ENCODE measurements around the gene MSRB3. TPM values are rescaled to one million over a fixed set of nuclear protein-coding genes. Genes with fewer than 3 reads are reported as not detected.

MSRB3 gene
- polyA plus RNA-seq, 1 of the 3 experiments (the other 2 are of a cell fraction), result 24.3 TPM

GRCh38 chr12:65324551-65324950 lies 46.1 kb downstream of the MSRB3 start:
- CTCF ChIA-PET, result interaction anchor here (1.1 kb wide), 1 partner anchor 19 kb away, joined by 3 read pairs; no protein-coding TSS in a partner anchor
- Histone ChIP-seq H3K4me2 (no peak overlapping the region), H3K36me3 (replicated peaks in 1 of 2; ENCODE audit: control insufficient read depth in 1 of 2, insufficient read depth in 2 of 2, low read length in 1 of 2) (peaks cover 2 to 34% of the 10 kb centered on the region in 2 experiments), H2AFZ (ENCODE audit: low read depth) (no peak overlapping the region), H3K27ac (ENCODE audit: low read depth in 2 of 2, low read length in 1 of 2) (peak overlapping the region in 1 of 2 experiments; percentile 16; a peak in 1 of 4 replicates), H3K9me2 (no peaks in the 10 kb centered on the region), H3K27me3 (ENCODE audit: insufficient read depth) (no peaks in the 10 kb centered on the region), H3F3A (replicated peaks; ENCODE audit: insufficient read depth) (peaks cover 20% of the 10 kb centered on the region), H3K4me1 (ENCODE audit: control insufficient read depth in 1 of 2, insufficient read depth in 2 of 2, low read depth in 1 of 2, low read length in 1 of 2) (peaks cover 3 to 17% of the 10 kb centered on the region in 2 experiments; a peak in 2 of 4 replicates), H3K4me3 (ENCODE audit: low read depth in 2 of 2, low read length in 1 of 2) (no peak overlapping the region), H3K9ac (no peak overlapping the region), H3K79me2 (ENCODE audit: insufficient read depth) (0 out of 2 replicates have a peak, but pooled peaks cover 3% of the 10 kb centered on the region), H4K20me1 (ENCODE audit: insufficient read depth) (no peaks in the 10 kb centered on the region), H3K9me3 (no peaks in the 10 kb centered on the region)
- WGBS (ENCODE audit: low lambda C conversion rate), result 38% methylated on average over 3 of the region's 3 CpGs
- no peak for DNase-seq
- POLR2A ChIA-PET, result no interaction called here
- no peak for TF ChIP-seq ELF1 (IDR thresholded peaks at IDR 0.05)
- TF ChIP-seq IRF3 (IDR thresholded peaks at IDR 0.05; ENCODE audit: low read depth, low read length), result no peak
- TF ChIP-seq TCF12 (IDR thresholded peaks at IDR 0.05), result peak; percentile 37; the same call in 1 of the 2 replicates

- DNase-seq, result no peak
- no peaks in the 10 kb centered on the region for H4K20me1 ChIP-seq (ENCODE audit: insufficient read depth)
- peaks cover 2 to 39% of the 10 kb centered on the region in 2 experiments for H3K36me3 ChIP-seq (replicated peaks in 1 of 2; ENCODE audit: control insufficient read depth in 1 of 2, insufficient read depth in 2 of 2, low read length in 1 of 2)
- TF ChIP-seq TCF12 (IDR thresholded peaks at IDR 0.05) (no peak), NFIC (IDR thresholded peaks at IDR 0.05; ENCODE audit: borderline replicate concordance) (no peak), SMC3 (IDR thresholded peaks at IDR 0.05; ENCODE audit: low read depth, low read length) (no peak), EZH2phosphoT487 (IDR thresholded peaks at IDR 0.05; ENCODE audit: borderline replicate concordance, low read depth) (no peak)
- 0 out of 2 replicates have a peak, but pooled peaks cover 3% of the 10 kb centered on the region for H3K79me2 ChIP-seq (ENCODE audit: insufficient read depth)
- peaks cover 3 to 23% of the 10 kb centered on the region in 2 experiments; a peak in 3 of 4 replicates for H3K4me1 ChIP-seq (ENCODE audit: control insufficient read depth in 1 of 2, insufficient read depth in 2 of 2, low read depth in 1 of 2, low read length in 1 of 2)
- H3K4me2 ChIP-seq, result no peak overlapping the region
- no peaks in the 10 kb centered on the region for H3K27me3 ChIP-seq (ENCODE audit: insufficient read depth)
- no peak overlapping the region for H3K4me3 ChIP-seq (ENCODE audit: low read depth in 2 of 2, low read length in 1 of 2)
- no peak overlapping the region for H2AFZ ChIP-seq (ENCODE audit: low read depth)
- no peak overlapping the region for H3K9ac ChIP-seq
- ChIA-PET CTCF (interaction anchor here (1.1 kb wide), 1 partner anchor 19 kb away, joined by 3 read pairs; no protein-coding TSS in a partner anchor), POLR2A (no interaction called here)
- H3F3A ChIP-seq (replicated peaks; ENCODE audit: insufficient read depth), result peaks cover 20% of the 10 kb centered on the region
- WGBS (ENCODE audit: low lambda C conversion rate), result 73% methylated on average over 5 of the region's 5 CpGs
- peak overlapping the region in 1 of 2 experiments; percentile 91; a peak in 1 of 4 replicates for H3K27ac ChIP-seq (ENCODE audit: low read depth in 2 of 2, low read length in 1 of 2)
- no peaks in the 10 kb centered on the region for H3K9me3 ChIP-seq
- H3K9me2 ChIP-seq, result no peaks in the 10 kb centered on the region
Measured at GRCh38 chr12:65325183-65325582, 46.7 kb downstream of the MSRB3 start.

- peaks cover 2 to 46% of the 10 kb centered on the region in 2 experiments for H3K36me3 ChIP-seq (replicated peaks in 1 of 2; ENCODE audit: control insufficient read depth in 1 of 2, insufficient read depth in 2 of 2, low read length in 1 of 2)
- H3K79me2 ChIP-seq (ENCODE audit: insufficient read depth), result 0 out of 2 replicates have a peak, but pooled peaks cover 2% of the 10 kb centered on the region
- H3F3A ChIP-seq (replicated peaks; ENCODE audit: insufficient read depth), result peaks cover 20% of the 10 kb centered on the region
- H3K9ac ChIP-seq, result no peak overlapping the region
- WGBS (ENCODE audit: low lambda C conversion rate), result 69% methylated on average over 5 of the region's 5 CpGs
- ChIA-PET CTCF (no interaction called here), POLR2A (no interaction called here)
- H3K4me3 ChIP-seq (ENCODE audit: low read depth in 2 of 2, low read length in 1 of 2), result no peak overlapping the region
- no peak overlapping the region for H2AFZ ChIP-seq (ENCODE audit: low read depth)
- H3K4me2 ChIP-seq, result no peak overlapping the region
- no peak for DNase-seq
- H3K27me3 ChIP-seq (ENCODE audit: insufficient read depth), result no peaks in the 10 kb centered on the region
- H3K27ac ChIP-seq (ENCODE audit: low read depth in 2 of 2, low read length in 1 of 2), result peak overlapping the region; percentile 71 to 91; a peak in 3 of 4 replicates
- TF ChIP-seq ZBTB33 (IDR thresholded peaks at IDR 0.05; ENCODE audit: borderline replicate concordance, low read depth) (no peak), FOXM1 (IDR thresholded peaks at IDR 0.05; ENCODE audit: low read depth) (no peak), TEAD4 (IDR thresholded peaks at IDR 0.05; ENCODE audit: borderline replicate concordance, insufficient read depth) (no peak), TAF1 (IDR thresholded peaks at IDR 0.05; ENCODE audit: borderline replicate concordance, low read depth, low read length) (no peak), RFX5 (IDR thresholded peaks at IDR 0.05; ENCODE audit: low read length) (no peak), CTCF (IDR thresholded peaks at IDR 0.05) (no peak), EP300 (IDR thresholded peaks at IDR 0.05; ENCODE audit: borderline replicate concordance in 1 of 2, low read depth in 1 of 2, low read length in 1 of 2) (no peak), USF1 (IDR thresholded peaks at IDR 0.05; ENCODE audit: borderline replicate concordance, low read depth) (no peak), MAX (IDR thresholded peaks at IDR 0.05; ENCODE audit: low read depth) (no peak)
- H3K9me3 ChIP-seq, result no peaks in the 10 kb centered on the region
- H3K4me1 ChIP-seq (ENCODE audit: control insufficient read depth in 1 of 2, insufficient read depth in 2 of 2, low read depth in 1 of 2, low read length in 1 of 2), result peaks cover 3 to 30% of the 10 kb centered on the region in 2 experiments
- no peaks in the 10 kb centered on the region for H4K20me1 ChIP-seq (ENCODE audit: insufficient read depth)
- H3K9me2 ChIP-seq, result no peaks in the 10 kb centered on the region
Measured at GRCh38 chr12:65326616-65327015, 48.1 kb downstream of the MSRB3 start.
